ENCODE measurements around the gene COX6B2.
"Not testable (repeated sequence)": the region's sequence is repeated elsewhere in the genome, so short reads cannot be mapped to it uniquely, and the experiment has no call there.

The COX6B2 gene

DNA sequence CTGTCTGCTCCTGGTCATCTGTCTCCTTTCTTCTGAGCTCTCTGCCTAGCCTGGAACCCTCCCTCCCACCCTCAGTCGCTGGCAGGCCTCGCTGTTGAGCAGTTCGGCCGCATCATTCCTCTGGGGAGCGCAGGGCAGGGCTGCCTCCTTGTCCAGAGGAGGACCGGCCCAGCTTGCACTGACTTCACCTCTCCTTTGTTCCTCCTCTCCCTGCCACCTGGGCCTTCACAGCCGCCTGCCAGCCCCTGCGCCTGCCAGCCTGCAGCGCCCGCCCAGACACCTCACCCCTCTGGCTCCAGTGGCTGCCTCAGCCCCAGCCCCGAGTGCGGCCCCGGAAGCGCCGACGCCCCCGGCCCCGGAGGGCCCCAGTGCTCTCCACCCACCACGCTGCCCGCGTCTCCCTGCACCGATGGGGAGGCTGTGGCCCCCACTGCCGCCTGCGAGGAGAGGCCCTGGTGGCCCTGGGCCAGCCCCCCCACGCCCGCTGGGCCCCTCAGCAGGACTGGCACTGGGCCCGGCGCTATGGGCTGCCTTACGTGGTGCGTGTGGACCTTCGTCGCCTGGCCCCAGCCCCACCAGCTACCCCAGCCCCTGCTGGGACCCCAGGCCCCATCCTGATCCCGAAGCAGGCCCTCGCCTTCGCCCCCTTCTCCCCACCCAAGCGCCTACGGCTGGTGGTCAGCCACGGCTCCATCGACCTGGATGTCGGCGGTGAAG is 7.6 kb downstream of the COX6B2 start:
- no peak for DNase-seq (ENCODE audit: low read depth, low spot score)
- H3K4me3 ChIP-seq (ENCODE audit: low read length), result no peak overlapping the region

GRCh38 chr19:55345818-55346724 is 8.4 kb downstream of the COX6B2 start:
- no peak overlapping the region for H3K4me3 ChIP-seq (ENCODE audit: low read length)
- no peak for DNase-seq (ENCODE audit: low read depth, low spot score)

DNA sequence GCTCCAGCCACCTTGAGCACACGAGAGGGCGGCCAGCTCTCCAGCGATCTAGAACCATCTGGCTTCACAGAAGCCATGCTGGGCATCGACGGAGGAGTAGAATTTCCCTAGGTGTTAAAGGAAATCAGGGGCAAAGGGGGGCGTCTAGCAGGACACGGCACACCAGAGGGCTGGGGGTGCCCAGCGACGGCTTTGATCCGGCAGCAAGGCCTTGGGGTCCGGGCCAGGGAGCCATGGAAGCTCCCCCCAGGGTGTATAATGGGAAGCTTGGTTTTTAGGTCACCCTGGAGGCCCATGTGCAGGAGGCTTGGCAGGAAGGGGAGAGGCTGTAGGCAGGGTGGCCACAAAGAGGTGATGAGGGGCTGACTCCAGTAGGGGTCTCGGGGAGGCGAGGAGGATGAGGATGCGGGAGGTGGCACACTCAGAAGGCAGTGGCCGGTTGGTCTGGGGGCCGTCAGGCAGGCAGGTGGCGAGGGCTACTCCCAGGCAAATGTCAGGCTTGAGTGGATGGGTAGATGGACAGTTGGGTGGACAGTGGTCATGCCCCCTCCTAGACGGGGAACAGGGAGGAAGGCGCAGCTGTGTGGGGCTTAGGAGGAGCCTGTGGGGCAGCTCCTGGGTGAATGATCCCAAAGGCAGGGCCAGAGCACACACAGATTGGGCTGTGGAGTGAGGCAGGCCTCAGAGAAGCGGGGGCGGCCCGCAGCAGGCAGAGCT is 9.3 kb downstream of the COX6B2 start:
- no peak overlapping the region for H3K4me3 ChIP-seq (ENCODE audit: low read length)
- DNase-seq (ENCODE audit: low read depth, low spot score), result no peak

- DNase-seq (ENCODE audit: low read depth, low spot score), result no peak
- H3K4me3 ChIP-seq (ENCODE audit: low read length), result no peak overlapping the region
These were observed 10.1 kb downstream of the COX6B2 start for GRCh38 chr19:55344444-55344843.

GRCh38 chr19:55341595-55342531 is 12.7 kb downstream of the COX6B2 start:
- H3K4me3 ChIP-seq (ENCODE audit: low read length), result peak overlapping the region; percentile 86
- DNase-seq (ENCODE audit: low read depth, low spot score), result no peak

GRCh38 chr19:55341171-55341588 is 13.3 kb downstream of the COX6B2 start:
- peak; percentile 36 for DNase-seq (ENCODE audit: low read depth, low spot score)
- peak overlapping the region; percentile 86 for H3K4me3 ChIP-seq (ENCODE audit: low read length)

GRCh38 chr19:55340784-55341147 is 13.8 kb downstream of the COX6B2 start:
- H3K4me3 ChIP-seq (ENCODE audit: low read length), result peak overlapping the region; percentile 86
- DNase-seq (ENCODE audit: low read depth, low spot score), result no peak

- H3K4me3 ChIP-seq (ENCODE audit: low read length), result peak overlapping the region; percentile 86
- no peak for DNase-seq (ENCODE audit: low read depth, low spot score)
These were observed 14.4 kb downstream of the COX6B2 start for GRCh38 chr19:55339889-55340783.

DNA sequence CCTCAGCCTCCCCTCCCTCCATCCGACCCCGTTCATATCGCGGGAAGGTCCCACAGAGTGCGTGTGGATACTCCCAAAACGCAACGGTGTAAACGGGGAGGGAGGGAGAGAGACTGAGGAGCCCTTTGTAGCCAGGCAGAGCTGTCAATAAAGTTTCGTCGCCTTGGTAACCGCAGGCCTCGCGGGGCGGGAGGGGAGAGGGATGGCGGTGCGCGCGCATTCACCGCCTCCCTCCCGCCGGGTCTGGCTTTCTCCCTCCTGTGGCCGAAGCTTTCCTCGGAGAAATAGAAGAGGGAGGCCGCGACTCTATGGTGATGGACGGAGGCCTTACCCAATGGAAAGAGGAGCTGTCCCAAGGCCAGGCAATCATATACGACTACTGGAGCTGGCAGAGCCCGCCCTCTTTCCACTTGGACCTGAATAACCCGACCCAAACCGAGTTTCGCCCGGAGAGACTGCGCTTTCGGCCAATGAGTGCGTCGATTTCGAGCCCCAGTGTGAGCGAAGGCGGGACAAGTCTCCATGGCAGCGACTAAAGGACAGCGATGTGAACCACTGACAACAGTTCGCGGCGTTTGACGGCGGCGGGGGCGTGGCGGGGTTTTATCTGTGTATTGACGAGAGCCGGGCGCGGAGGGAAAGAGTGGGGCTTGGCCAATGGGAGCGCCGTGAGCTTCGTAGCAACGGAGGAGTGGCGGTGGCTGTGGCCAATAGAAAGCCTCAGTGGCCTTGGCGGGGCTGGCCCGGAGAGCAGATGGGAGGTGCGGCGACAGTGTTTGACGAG is 15.2 kb downstream of the COX6B2 start, which contains the start of gene KMT5C:
Gene KMT5C (plus strand): TSS at position 772 of the 784 bp plus-strand sequence. CDS start 2,061 bp downstream, outside the sequence.
- peak within 1 kb of the TSS; percentile 86 for H3K4me3 ChIP-seq (ENCODE audit: low read length)
- DNase-seq (ENCODE audit: low read depth, low spot score), result peak; percentile 100

GRCh38 chr19:55336101-55336500 is 18.4 kb downstream of the COX6B2 start:
- H3K4me3 ChIP-seq (ENCODE audit: low read length), result no peak overlapping the region
- DNase-seq (ENCODE audit: low read depth, low spot score), result no peak

GRCh38 chr19:55333870-55334269 is 20.6 kb downstream of the COX6B2 start:
- DNase-seq (ENCODE audit: low read depth, low spot score), result no peak
- no peak overlapping the region for H3K4me3 ChIP-seq (ENCODE audit: low read length)

GRCh38 chr19:55329791-55330190 is 24.7 kb downstream of the COX6B2 start:
- not testable (repeated sequence) for H3K4me3 ChIP-seq (ENCODE audit: low read length); DNase-seq (ENCODE audit: low read depth, low spot score)

GRCh38 chr19:55328774-55329318 is 25.7 kb downstream of the COX6B2 start:
- not testable (repeated sequence) for H3K4me3 ChIP-seq (ENCODE audit: low read length)
- DNase-seq (ENCODE audit: low read depth, low spot score), result peak; percentile 71

DNA sequence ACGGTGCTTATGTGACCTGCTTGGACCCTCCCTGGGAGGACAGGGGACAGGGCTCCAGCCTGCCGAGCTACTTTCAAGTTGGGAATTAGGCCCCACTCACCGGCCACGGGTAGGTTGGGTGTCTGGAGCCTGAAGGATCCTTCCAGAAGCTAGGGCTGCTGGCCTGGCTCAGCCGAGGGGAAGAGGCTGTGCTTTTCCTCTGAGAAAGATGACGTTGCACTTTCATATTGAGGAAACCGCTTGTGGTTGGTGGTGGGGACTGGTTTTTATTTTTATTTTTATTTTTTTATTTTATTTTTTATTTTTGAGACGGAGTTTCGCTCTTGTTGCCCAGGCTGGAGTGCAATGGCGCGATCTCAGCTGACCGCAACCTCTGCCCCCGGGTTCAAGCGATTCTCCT is 29.3 kb downstream of the COX6B2 start, which contains the start of gene TMEM150B:
Gene TMEM150B (minus strand): TSS at position 170 of the 400 bp plus-strand sequence. CDS start 4,305 bp downstream, outside the sequence.
- H3K4me3 ChIP-seq (ENCODE audit: low read length), result no peak within 1 kb of the TSS
- DNase-seq (ENCODE audit: low read depth, low spot score), result no peak

DNA sequence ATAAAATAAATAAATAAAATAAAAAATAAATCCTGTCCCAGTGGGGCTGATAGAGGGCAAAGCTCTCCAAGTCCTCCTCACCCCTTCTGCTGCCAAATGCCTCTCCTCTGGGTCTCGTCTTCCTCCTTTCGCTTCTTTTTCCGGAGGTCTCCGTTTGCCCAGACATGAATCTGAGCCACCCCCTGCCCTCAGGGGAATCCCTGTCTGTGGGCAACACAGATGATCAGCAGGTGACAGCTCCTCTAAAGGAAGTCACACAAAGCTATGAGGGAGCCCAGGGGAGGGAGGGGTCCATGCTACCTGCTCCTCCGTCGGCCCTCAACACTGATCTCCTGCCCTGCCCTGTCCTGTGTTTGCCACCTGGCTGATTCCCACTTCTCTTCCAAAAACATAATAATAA is 29.9 kb downstream of the COX6B2 start:
- no peak overlapping the region for H3K4me3 ChIP-seq (ENCODE audit: low read length)

GRCh38 chr19:55322204-55322885 is 32.2 kb downstream of the COX6B2 start:
- no peak for DNase-seq (ENCODE audit: low read depth, low spot score)
- H3K4me3 ChIP-seq (ENCODE audit: low read length), result no peak overlapping the region

More for the DNA sequence above, 29.9 kb downstream of the COX6B2 start:
- no peak for DNase-seq (ENCODE audit: low read depth, low spot score)
